HepG2 (cell line): ENCODE measurements around the gene CD4. TPM values are rescaled to one million over a fixed set of nuclear protein-coding genes. Genes with fewer than 3 reads are reported as not detected.

Source experiments
- ARNT ChIP-seq: fragments of 450-650 bp; IDR thresholded peaks from 2 replicates; pipeline ENCODE4 v1.6.1; 2017
- BORCS8-MEF2B ChIP-seq: sonication (generic); formaldehyde crosslinking; IDR thresholded peaks from 2 replicates; pipeline ENCODE4 v1.8.0; 2022; ENCODE audit warnings: mild to moderate bottlenecking, missing genetic modification reagents
- CCAR2 ChIP-seq: fragments of 200-400 bp; formaldehyde crosslinking; optimal IDR thresholded peaks from 2 replicates; pipeline ENCODE3; 2018; ENCODE audit warnings: low read depth, mild to moderate bottlenecking, low read length, moderate library complexity
- GABPA ChIP-seq, 2 experiments: IDR thresholded peaks; 2 replicates each; pipeline ENCODE4 v1.6.1; 2011 to 2016; ENCODE audit warnings: low read depth in 2 of 2, low read length in 1 of 2, missing biosample characterization in 1 of 2, missing genetic modification characterization in 1 of 2
- HMGXB4 ChIP-seq, 2 experiments: sonication (generic) in 1 of 2; formaldehyde crosslinking in 1 of 2; IDR thresholded peaks; 2 replicates each; pipeline versions ENCODE4 v1.4.0 to v1.6.1; 2018 to 2020; ENCODE audit warnings: missing genetic modification reagents in 2 of 2, borderline replicate concordance in 1 of 2, low read depth in 1 of 2, mild to moderate bottlenecking in 1 of 2, missing biosample characterization in 1 of 2
- JUNB ChIP-seq: sonication (generic); formaldehyde crosslinking; IDR thresholded peaks from 2 replicates; pipeline ENCODE4 v1.8.0; 2022; ENCODE audit warnings: missing genetic modification reagents, mild to moderate bottlenecking, borderline replicate concordance
- KLF9 ChIP-seq: IDR thresholded peaks from 2 replicates; pipeline ENCODE4 v1.6.1; 2016; ENCODE audit warnings: low read depth
- KMT2B ChIP-seq: IDR thresholded peaks from 2 replicates; pipeline ENCODE4 v1.6.1; 2016; ENCODE audit warnings: missing genetic modification reagents, missing compliant biosample characterization
- MEF2D ChIP-seq: sonication (generic); formaldehyde crosslinking; IDR thresholded peaks from 2 replicates; pipeline ENCODE4 v1.5.1; 2020; ENCODE audit warnings: mild to moderate bottlenecking, missing genetic modification reagents
- REPIN1 ChIP-seq: sonication (generic); formaldehyde crosslinking; IDR thresholded peaks from 2 replicates; pipeline ENCODE4 v1.8.0; 2022; ENCODE audit warnings: missing genetic modification reagents, low read depth, mild to moderate bottlenecking, borderline replicate concordance
- RFX3 ChIP-seq: IDR thresholded peaks from 2 replicates; pipeline ENCODE4 v1.6.1; 2016; ENCODE audit warnings: missing biosample characterization, missing genetic modification reagents
- RXRB ChIP-seq: IDR thresholded peaks from 2 replicates; pipeline ENCODE4 v1.6.1; 2016; ENCODE audit warnings: borderline replicate concordance, missing genetic modification reagents, missing compliant biosample characterization
- SIN3A ChIP-seq: IDR thresholded peaks from 2 replicates; pipeline ENCODE4 v1.6.1; 2011; ENCODE audit warnings: low read depth, mild to moderate bottlenecking, control low read depth, low read length, borderline replicate concordance
- TBL1XR1 ChIP-seq: fragments of 150-350 bp; IDR thresholded peaks from 2 replicates; pipeline ENCODE4 v1.6.1; 2014; ENCODE audit warnings: borderline replicate concordance, low read length; ENCODE audit not compliant: partially characterized antibody
- TBX2 ChIP-seq: sonication (generic); formaldehyde crosslinking; IDR thresholded peaks from 2 replicates; pipeline ENCODE4 v1.5.0; 2020; ENCODE audit warnings: missing genetic modification reagents, mild to moderate bottlenecking, borderline replicate concordance
- TEAD2 ChIP-seq: sonication (generic); formaldehyde crosslinking; IDR thresholded peaks from 2 replicates; pipeline ENCODE4 v1.9.0; 2021; ENCODE audit warnings: missing genetic modification reagents
- ZBTB26 ChIP-seq: IDR thresholded peaks from 2 replicates; pipeline ENCODE4 v1.6.1; 2016; ENCODE audit warnings: missing compliant biosample characterization, missing genetic modification reagents, borderline replicate concordance
- ZNF335 ChIP-seq: sonication (generic); formaldehyde crosslinking; IDR thresholded peaks from 2 replicates; pipeline ENCODE4 v1.4.0; 2020; ENCODE audit warnings: missing genetic modification reagents
- ZNF354B ChIP-seq: sonication (generic); formaldehyde crosslinking; IDR thresholded peaks from 2 replicates; pipeline ENCODE4 v1.8.0; 2022; ENCODE audit warnings: mild to moderate bottlenecking, missing genetic modification reagents
- ZNF451 ChIP-seq: sonication (generic); formaldehyde crosslinking; IDR thresholded peaks from 2 replicates; pipeline ENCODE4 v1.5.0; 2020; ENCODE audit warnings: mild to moderate bottlenecking, missing genetic modification reagents
- ZNF574 ChIP-seq: sonication (generic); formaldehyde crosslinking; IDR thresholded peaks from 2 replicates; pipeline ENCODE4 v1.4.0; 2020; ENCODE audit warnings: missing genetic modification reagents
- ZNF598 ChIP-seq: sonication (generic); formaldehyde crosslinking; IDR thresholded peaks from 2 replicates; pipeline ENCODE4 v1.5.1; 2020; ENCODE audit warnings: mild to moderate bottlenecking, missing genetic modification reagents, borderline replicate concordance
- ZSCAN25 ChIP-seq: sonication (generic); formaldehyde crosslinking; IDR thresholded peaks from 2 replicates; pipeline ENCODE4 v1.8.0; 2022; ENCODE audit warnings: mild to moderate bottlenecking, missing genetic modification reagents
- polyA plus RNA-seq, 8 experiments: library from polyadenylated mRNA; depleted of rRNA in 3 of 8; stranded (reverse) in 7 of 8; unstranded in 1 of 8; fragments of >200 nt; fragmentation: Illumina TruSeq in 4 of 8; extraction: Trizol in 4 of 8; gene quantifications; 2 replicates each; pipeline versions ENCODE4 v1.2.1 to v1.2.3, GENCODE V29; 2011 to 2016; ENCODE audit warnings: low read depth in 4 of 8, missing spikeins in 1 of 8, mixed read lengths in 1 of 8; ENCODE audit not compliant: insufficient read depth in 1 of 8
- total RNA-seq, 5 experiments: library from RNA; depleted of rRNA; stranded (reverse); fragments of >200 nt; fragmentation: Illumina TruSeq; extraction: Trizol; gene quantifications; 2 replicates each; pipeline ENCODE4 v1.2.3, GENCODE V29; 2016; ENCODE audit warnings: low read depth in 1 of 5
- TF ChIP-seq, protein P1 (sequence below): sonication (generic); formaldehyde crosslinking; IDR thresholded peaks from 2 replicates; pipeline ENCODE4 v1.8.1; 2023; ENCODE audit warnings: mild to moderate bottlenecking, missing genetic modification reagents

Gene CD4
- total and polyA plus RNA-seq, 2 of the 13 experiments (the other 11 are each of a cell fraction or from before 2014, with no cell fraction given), result 0.07 to 0.95 TPM

GRCh38 chr12:6827437-6827911, 38.1 kb downstream of the CD4 start (continued):
- no peak for TF ChIP-seq KMT2B (CRISPR knock-in tag)
- TF ChIP-seq ZNF598 (CRISPR knock-in tag), result no peak
- 0 out of 2 replicates have a peak, but pooled peaks have one; percentile 31 for TF ChIP-seq TBX2
- TF ChIP-seq TBL1XR1, result no peak
- TF ChIP-seq ZBTB26, result no peak
- peak; percentile 16; the same call in 1 of the 2 replicates for TF ChIP-seq RXRB (CRISPR knock-in tag)
- TF ChIP-seq REPIN1 (CRISPR knock-in tag), result no peak
- no peak for TF ChIP-seq ZNF354B (CRISPR knock-in tag)
- TF ChIP-seq CCAR2, result peak; percentile 29
- TF ChIP-seq, protein P1, sequence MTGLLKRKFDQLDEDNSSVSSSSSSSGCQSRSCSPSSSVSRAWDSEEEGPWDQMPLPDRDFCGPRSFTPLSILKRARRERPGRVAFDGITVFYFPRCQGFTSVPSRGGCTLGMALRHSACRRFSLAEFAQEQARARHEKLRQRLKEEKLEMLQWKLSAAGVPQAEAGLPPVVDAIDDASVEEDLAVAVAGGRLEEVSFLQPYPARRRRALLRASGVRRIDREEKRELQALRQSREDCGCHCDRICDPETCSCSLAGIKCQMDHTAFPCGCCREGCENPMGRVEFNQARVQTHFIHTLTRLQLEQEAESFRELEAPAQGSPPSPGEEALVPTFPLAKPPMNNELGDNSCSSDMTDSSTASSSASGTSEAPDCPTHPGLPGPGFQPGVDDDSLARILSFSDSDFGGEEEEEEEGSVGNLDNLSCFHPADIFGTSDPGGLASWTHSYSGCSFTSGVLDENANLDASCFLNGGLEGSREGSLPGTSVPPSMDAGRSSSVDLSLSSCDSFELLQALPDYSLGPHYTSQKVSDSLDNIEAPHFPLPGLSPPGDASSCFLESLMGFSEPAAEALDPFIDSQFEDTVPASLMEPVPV, result no peak
- no peak for TF ChIP-seq ZNF451 (CRISPR knock-in tag)
- TF ChIP-seq TEAD2 (CRISPR knock-in tag), result no peak
- no peak for TF ChIP-seq BORCS8-MEF2B
- no peak for TF ChIP-seq SIN3A
- TF ChIP-seq ZNF574, result 0 out of 2 replicates have a peak, but pooled peaks have one; percentile 19
- peak; percentile 17; the same call in 1 of the 2 replicates for TF ChIP-seq RFX3 (CRISPR knock-in tag)
- TF ChIP-seq ARNT, result no peak
- TF ChIP-seq ZSCAN25 (CRISPR knock-in tag), result peak; percentile 83
- TF ChIP-seq MEF2D, result no peak
- TF ChIP-seq GABPA (IDR thresholded peaks at IDR 0.05; ENCODE audit: low read depth, low read length), result no peak
- TF ChIP-seq GABPA (CRISPR knock-in tag; IDR thresholded peaks at IDR 0.05; ENCODE audit: low read depth), result no peak
- TF ChIP-seq KLF9, result no peak
- no peak for TF ChIP-seq ZNF335 (CRISPR knock-in tag)
- TF ChIP-seq HMGXB4 (CRISPR knock-in tag; IDR thresholded peaks at IDR 0.05; ENCODE audit: borderline replicate concordance in 1 of 2, low read depth in 1 of 2), result 0 out of 4 replicates have a peak, but pooled peaks of 1 of the 2 experiments have one; percentile 22
- no peak for TF ChIP-seq JUNB (CRISPR knock-in tag)
